Left renal pelvis (tissue), 4 donors: ENCODE measurements around the gene ADAMTS17. TPM values are rescaled to one million over a fixed set of nuclear protein-coding genes. Genes with fewer than 3 reads are reported as not detected.

Source experiments
- DNase-seq, 4 donors: peaks; one replicate each; pipeline ENCODE4 v3.0.0-alpha.2; 2013; ENCODE audit warnings: low read depth in 4 of 4, low spot score in 3 of 4
- polyA plus RNA-seq, 4 donors: library from polyadenylated mRNA; unstranded; fragments of 120-200 nt; gene quantifications; one replicate each; pipeline ENCODE4 v1.2.1, GENCODE V29; 2013; ENCODE audit not compliant: insufficient read length in 4 of 4

Gene ADAMTS17
- polyA plus RNA-seq, 4 donors: 1.5 to 6.3 (median 2.0) TPM

DNA sequence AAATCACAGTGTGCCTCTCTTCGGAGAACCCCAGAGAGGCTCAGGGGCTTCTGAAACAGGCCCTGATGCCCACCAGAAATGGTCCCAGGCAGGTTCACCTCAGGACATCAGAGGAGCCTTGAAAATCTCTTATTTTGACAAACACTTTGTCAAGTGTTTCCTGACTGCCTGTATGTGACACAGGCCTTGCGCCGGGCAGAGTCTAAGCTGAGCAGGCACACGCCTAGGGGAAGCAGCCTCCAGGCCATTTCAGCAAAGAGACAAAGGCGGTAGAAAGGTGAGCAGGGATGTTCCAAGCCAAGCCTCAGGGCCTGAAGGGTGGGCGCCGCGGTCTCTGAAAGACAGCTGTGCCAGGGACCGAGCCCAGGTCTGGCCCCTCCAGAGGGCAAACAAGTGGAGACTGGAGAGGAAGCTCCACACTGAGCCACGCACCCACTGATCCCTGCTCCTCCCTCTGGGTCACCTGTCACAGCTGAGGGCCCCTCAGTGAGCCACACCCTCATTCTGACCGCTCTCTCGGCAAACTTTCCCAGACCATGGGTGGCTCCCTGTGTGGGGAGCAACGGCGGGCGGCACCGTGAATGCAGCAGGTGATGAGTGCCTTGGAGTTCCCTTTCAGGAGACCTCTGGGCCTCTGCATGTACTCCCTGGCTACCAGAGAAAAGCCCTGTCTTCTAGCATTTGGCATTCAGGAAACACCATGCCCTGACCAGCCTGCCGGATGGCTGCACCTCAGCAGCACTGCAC lies 136.1 kb downstream of the ADAMTS17 start:
- DNase-seq: no peak

GRCh38 chr15:100204771-100205170 lies 137.0 kb downstream of the ADAMTS17 start:
- DNase-seq: no peak

- DNase-seq: no peak
These were observed 137.6 kb downstream of the ADAMTS17 start for GRCh38 chr15:100204211-100204610.

DNA sequence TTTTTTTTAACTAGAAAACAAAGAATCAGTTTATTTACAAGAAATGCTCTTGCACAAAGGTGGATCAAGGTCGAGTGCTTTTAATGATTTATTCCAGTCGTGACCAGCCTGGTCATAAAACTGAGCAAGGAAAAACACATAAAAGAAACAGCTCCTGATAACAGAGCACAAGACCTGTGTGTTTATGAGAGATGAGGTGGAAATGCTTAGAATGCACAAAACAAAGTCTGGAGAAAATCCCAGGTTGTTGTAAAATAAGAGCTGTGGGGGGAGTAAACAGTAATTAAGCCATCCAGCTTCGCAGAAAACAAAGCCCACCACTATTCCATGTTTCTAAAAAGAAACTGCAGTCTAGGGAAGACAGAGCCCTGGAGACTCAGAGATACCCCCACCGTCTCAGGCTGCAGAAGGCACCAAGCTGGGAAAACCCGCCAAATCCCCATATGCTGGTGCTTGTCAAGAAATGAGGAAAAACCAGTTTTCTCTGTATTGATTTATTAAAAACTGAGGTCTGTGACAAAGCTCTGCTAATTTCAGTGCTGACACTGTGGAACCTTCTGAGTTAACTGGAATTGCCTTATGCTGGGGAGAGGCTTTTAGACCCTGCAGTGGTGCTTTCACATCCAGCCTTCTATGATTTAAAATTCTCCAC lies 139.3 kb downstream of the ADAMTS17 start:
- no peak for DNase-seq

DNA sequence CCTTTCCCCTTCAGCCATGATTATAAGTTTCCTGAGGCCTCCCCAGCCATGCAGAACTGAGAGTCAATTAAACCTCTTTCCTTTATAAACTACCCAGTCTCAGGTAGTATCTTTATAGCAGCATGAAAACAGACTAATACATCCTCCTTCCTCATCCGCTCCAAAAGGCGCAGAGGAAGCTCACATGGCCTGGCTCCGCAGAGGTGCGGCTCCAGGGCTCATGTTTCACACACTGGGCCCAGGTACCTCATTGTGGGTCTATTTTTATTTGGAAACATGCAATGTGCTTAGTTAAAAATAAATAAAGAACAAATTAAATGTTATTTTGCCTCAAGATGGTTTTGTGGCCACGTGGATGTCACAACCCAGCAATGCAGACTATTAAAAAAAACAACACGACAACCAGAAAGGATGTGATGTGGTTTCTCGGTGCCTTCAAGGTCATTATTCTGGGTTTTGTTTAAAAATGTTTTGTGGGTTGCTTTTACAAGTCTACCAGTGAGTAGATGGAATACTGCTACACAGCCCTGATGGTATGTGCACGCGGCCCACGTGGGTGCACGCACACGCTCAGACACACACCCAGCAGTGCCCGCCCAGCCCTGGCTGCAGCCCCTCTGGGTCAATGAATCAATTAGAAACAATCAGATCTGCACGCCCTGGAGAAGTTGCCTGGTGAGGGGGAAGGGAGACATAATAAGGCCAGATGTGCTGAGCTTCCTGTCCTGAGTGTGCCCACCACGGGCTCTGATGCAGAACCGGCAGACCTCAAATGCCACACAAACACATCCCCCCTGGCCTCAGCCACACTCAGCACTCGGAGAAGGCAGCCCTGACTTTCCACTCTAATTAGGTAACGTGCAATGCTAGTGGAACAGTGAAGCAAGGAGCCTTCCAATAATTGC lies 140.1 kb downstream of the ADAMTS17 start:
- DNase-seq: no peak

- DNase-seq: no peak
These were observed 141.4 kb downstream of the ADAMTS17 start for GRCh38 chr15:100200287-100200880.

DNA sequence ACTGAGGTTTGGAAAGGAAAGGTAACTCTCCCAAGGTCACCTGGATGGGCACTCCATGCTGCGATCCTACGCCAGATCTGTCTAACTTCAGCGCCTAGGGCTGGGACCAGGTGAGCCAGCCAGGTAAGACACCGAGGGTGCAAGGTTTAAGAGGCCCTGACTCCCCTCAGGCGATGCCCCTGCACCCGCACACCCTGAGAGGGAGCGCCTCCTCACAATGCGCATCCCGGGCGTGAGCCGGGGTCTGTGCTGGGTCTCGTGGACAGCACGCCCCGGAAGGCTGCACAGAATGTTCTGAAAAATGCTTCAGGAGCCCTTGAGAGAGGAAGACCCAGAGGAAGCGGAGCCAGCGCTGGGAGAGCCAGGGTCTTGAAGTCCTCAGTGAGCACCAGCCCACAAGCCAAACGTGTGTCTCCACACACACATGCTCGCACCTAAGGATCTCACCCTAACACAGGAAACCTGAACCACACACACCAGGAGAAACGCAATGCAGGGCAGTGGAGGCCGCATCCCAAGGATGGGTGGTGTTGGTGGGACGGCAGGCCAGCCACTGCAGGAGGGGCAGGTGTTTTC lies 142.0 kb downstream of the ADAMTS17 start:
- DNase-seq: no peak

DNA sequence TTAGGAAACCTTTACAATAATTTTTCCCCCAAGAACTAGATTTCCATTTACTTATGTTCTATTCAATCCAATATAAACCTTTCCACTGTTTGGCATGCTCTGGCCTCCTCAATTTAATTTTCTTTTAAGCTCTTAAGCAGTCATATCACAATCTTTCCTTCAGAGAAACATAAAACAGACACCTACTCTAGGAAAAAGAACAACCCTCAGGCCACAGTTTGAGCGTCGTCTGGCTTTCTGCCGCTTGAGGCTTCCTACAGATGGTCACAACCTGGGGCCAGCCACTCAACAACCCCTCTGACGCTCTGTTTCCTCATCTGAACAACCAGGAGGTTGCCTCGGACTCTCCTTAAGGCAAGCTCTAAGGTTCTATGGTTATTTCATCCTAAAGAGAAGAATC lies 143.3 kb downstream of the ADAMTS17 start:
- no peak for DNase-seq

DNA sequence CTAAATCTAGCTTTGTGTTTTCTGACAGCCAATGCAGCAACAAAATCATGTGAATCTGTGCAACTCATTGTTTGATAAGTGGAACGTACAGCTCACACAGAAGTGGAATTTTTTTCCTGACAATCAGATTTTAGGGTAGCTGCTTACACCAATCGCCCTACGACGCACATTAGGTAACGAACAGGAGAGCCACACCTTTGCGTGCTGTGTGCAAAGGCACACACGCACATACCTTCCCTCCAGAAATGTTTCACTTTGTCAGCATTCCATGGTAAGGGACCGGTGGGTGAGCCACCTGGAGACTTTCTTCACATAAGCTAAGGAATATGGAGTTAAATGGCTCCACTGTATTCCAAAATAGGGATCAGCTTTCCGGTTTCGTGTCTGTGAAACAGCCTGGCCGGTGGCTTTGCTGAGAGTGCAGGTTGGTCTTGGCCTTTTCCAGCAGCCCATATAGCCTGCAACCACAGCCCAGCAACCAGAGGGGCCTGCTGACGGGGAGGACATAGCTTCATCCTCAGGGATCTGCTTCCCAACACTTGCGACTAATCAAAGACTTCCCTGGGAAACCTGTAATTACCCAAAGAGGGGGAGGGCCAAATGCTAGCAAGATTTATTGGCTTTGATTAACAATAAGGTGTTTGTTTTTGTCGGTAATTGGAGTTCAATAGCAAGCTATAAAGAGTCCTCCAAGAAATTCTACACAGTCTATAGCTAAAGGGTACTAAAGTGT lies 145.3 kb downstream of the ADAMTS17 start:
- DNase-seq: no peak

DNA sequence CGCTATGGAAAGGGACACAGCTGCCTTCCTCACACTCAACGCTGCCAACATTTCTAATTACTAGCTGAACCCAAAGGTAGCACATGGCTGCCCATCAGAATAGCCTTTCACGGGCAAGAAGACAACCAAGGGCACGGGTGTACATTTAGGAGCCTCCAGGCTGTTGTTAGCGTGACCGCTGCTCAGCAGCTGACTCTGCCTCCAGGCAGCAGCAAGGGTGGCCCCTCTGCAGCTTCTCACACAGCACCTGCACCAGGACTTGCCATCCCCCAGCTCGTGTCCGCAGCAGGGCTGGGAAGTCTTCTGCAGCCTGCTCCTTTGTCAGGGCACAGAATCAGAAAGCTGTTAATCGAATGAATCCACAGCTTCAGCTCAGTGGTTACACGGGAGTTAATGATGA lies 146.8 kb downstream of the ADAMTS17 start:
- no peak for DNase-seq

- no peak for DNase-seq
These were observed 148.4 kb downstream of the ADAMTS17 start for GRCh38 chr15:100193277-100193860.

DNA sequence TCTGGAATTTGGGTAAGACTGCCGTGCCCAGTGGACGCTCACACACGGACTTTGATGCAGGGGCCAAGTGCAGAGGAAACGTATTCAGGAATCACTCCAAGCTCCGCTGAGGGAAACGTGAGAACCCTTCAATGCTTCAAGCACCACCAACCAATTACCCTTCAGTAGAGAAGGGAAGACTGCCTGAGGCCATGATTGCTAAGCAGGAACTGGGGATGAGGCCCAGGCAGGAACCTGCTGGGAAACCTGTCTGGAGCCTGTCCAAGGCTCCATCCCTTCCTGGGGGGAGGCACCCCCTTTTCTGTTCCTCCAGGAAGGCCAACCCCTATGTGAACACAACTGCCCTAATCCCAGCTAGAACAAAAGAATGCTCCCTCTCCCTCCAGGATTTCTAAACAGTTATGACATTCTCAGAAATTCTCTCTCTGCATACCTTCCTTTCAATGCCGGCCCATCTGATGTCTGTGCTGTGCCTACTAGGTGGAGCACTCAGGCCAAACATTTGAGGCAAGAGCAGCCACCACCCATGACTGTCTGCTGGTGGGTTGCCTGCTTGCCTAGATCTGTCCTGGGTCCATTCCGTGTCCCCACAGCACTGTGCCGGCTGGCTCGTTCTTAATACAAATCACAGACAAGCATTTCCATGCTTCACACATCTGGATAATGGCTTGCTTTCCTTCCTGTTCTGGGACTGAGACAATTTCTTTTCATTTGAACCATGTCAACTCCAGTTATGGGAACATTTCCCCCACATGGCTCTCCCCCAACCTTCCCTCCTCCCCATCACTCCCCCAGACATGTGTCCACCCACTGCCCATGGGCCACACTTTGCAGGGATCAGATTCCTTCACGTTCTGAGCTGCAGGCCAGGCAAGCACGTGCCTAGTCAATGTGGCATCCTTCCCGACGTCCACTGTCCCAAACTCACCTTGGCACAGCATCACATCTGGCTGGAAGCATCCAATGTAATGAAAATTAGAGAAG lies 149.4 kb downstream of the ADAMTS17 start:
- DNase-seq: no peak

GRCh38 chr15:100191161-100191560 lies 150.6 kb downstream of the ADAMTS17 start:
- no peak for DNase-seq

DNA sequence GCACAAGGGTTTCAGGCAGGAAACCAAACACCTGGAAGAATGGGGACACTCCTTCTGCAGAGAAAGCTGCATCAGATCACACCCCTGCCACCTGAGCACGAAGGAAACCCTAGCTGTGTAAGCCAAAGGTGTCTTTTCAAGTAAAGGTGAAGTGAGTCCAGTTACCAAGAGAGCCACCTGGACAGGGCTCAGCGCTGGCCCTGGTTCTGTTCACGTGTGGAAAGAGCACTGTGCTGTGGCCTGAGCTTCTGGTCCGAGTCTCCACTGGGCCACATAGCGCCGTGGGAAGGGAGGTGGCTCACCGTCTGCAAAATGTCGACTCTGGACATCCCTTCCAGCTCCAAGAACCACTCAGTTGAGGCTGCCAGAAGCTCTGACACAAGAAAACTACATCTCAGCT lies 151.1 kb downstream of the ADAMTS17 start:
- no peak for DNase-seq

DNA sequence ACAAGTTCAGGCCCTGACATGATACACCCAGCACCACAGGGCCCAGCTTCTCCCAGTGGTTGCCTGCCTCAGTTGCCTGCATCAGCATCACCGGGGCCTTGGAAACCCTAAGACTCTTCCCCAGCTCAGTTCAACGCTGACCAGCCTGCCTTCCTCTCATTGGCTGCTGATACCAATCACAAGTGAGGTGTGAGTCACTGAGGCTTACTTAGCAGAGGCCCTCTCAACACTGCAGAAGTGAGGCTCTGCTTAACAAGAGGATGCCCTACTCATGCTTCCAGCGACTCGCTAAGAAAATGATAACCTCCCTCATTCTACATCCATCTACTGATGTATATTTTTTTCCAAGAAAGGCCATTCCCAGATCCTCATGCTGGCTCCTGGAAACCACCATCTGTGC lies 151.9 kb downstream of the ADAMTS17 start:
- DNase-seq: no peak

DNA sequence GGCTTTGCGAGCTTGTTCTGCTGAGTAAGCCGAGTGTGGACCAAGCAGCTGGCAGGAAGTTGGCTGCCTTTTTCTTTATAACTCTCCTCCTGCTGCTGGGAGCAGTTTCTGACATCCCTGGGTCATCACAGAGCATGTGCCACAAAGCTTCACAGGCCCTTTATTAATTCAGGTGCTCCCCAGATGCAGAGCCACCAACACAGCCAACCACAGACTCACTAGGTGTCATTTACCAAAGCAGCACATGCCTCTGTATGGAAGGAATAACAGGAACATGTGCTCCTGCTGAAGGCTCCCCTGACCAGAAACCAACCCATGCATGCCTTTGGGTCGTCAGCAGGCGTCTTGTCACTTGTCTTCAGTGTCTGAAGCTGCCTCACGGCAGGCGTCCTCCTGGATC lies 152.5 kb downstream of the ADAMTS17 start:
- DNase-seq: no peak

GRCh38 chr15:100187677-100188076 lies 154.1 kb downstream of the ADAMTS17 start:
- DNase-seq: no peak

- DNase-seq: no peak
These were observed 154.8 kb downstream of the ADAMTS17 start for GRCh38 chr15:100186960-100187359.
